Activated naive CD8-positive, alpha-beta T cell treated with anti-CD3 and anti-CD28 coated beads for 36 hours (primary cell): ENCODE results near the gene EML6. TPM values are rescaled to one million over a fixed set of nuclear protein-coding genes. Genes with fewer than 3 reads are reported as not detected.
A peak's percentile ranks its signal among the peaks of the same experiment; 100 is the strongest.

ENCODE experiments used
- DNase-seq: peaks from one replicate; pipeline ENCODE4 v3.0.0; 2021
- H3K27ac Mint-ChIP-seq: one replicate; pipeline ENCODE4 v1.8.0; 2022; ENCODE audit warnings: mild to moderate bottlenecking, moderate library complexity, mixed read lengths
- H3K27me3 Mint-ChIP-seq: one replicate; pipeline ENCODE4 v1.8.0; 2022; ENCODE audit warnings: mild to moderate bottlenecking, mixed read lengths
- H3K36me3 Mint-ChIP-seq: one replicate; pipeline ENCODE4 v1.8.0; 2021; ENCODE audit warnings: mild to moderate bottlenecking, mixed read lengths
- H3K4me1 Mint-ChIP-seq: one replicate; pipeline ENCODE4 v1.8.0; 2021; ENCODE audit warnings: mixed read lengths
- H3K4me3 Mint-ChIP-seq: one replicate; pipeline ENCODE4 v1.8.0; 2022; ENCODE audit warnings: mild to moderate bottlenecking, moderate library complexity, mixed read lengths
- H3K9me3 Mint-ChIP-seq: one replicate; pipeline ENCODE4 v1.8.0; 2022; ENCODE audit warnings: mixed read lengths
- total RNA-seq, 2 experiments: library from RNA; stranded (reverse); gene quantifications; one replicate each; pipeline ENCODE4 v1.2.3, GENCODE V29; 2021

Gene EML6
- total RNA-seq, 2 experiments from 2014 or later = 0.54 to 1.3 TPM

- no peak for DNase-seq
- Mint-ChIP-seq H3K9me3 (no peaks in the 10 kb centered on the region), H3K4me1 (peaks cover 46% of the 10 kb centered on the region), H3K27ac (no peak overlapping the region), H3K27me3 (no peaks in the 10 kb centered on the region), H3K36me3 (no peaks in the 10 kb centered on the region), H3K4me3 (no peak overlapping the region)
These were observed 280.5 kb downstream of the EML6 start for GRCh38 chr2:55003706-55004639.

GRCh38 chr2:55006306-55006705 is 282.8 kb downstream of the EML6 start:
- H3K27me3 Mint-ChIP-seq = no peaks in the 10 kb centered on the region
- peaks cover 49% of the 10 kb centered on the region for H3K4me1 Mint-ChIP-seq
- no peak overlapping the region for H3K27ac Mint-ChIP-seq
- no peak for DNase-seq
- H3K9me3 Mint-ChIP-seq = no peaks in the 10 kb centered on the region
- no peak overlapping the region for H3K4me3 Mint-ChIP-seq
- no peaks in the 10 kb centered on the region for H3K36me3 Mint-ChIP-seq

- no peak for DNase-seq
- H3K36me3 Mint-ChIP-seq = no peaks in the 10 kb centered on the region
- no peaks in the 10 kb centered on the region for H3K27me3 Mint-ChIP-seq
- H3K4me3 Mint-ChIP-seq = peak overlapping the region; percentile 78
- H3K9me3 Mint-ChIP-seq = no peaks in the 10 kb centered on the region
- peak overlapping the region; percentile 64 for H3K27ac Mint-ChIP-seq
- peaks cover 59% of the 10 kb centered on the region for H3K4me1 Mint-ChIP-seq
These were observed 286.0 kb downstream of the EML6 start for GRCh38 chr2:55009277-55010060.

GRCh38 chr2:55010149-55010591 is 286.7 kb downstream of the EML6 start:
- Mint-ChIP-seq H3K4me3 (peak overlapping the region; percentile 78), H3K9me3 (no peaks in the 10 kb centered on the region), H3K27me3 (no peaks in the 10 kb centered on the region), H3K27ac (peak overlapping the region; percentile 64), H3K4me1 (peaks cover 64% of the 10 kb centered on the region), H3K36me3 (peaks cover 2% of the 10 kb centered on the region)
- peak; percentile 29 for DNase-seq

- H3K4me1 Mint-ChIP-seq = peaks cover 64% of the 10 kb centered on the region
- DNase-seq = no peak
- no peaks in the 10 kb centered on the region for H3K27me3 Mint-ChIP-seq
- H3K27ac Mint-ChIP-seq = no peak overlapping the region
- peaks cover 2% of the 10 kb centered on the region for H3K9me3 Mint-ChIP-seq
- peaks cover 4% of the 10 kb centered on the region for H3K36me3 Mint-ChIP-seq
- no peak overlapping the region for H3K4me3 Mint-ChIP-seq
These were observed 287.5 kb downstream of the EML6 start for GRCh38 chr2:55010915-55011314.

GRCh38 chr2:55011831-55012671 is 288.6 kb downstream of the EML6 start:
- Mint-ChIP-seq H3K4me3 (no peak overlapping the region), H3K36me3 (peaks cover 4% of the 10 kb centered on the region), H3K4me1 (peaks cover 54% of the 10 kb centered on the region), H3K9me3 (peaks cover 2% of the 10 kb centered on the region), H3K27ac (no peak overlapping the region), H3K27me3 (no peaks in the 10 kb centered on the region)
- DNase-seq = no peak

GRCh38 chr2:55012672-55013484 is 289.4 kb downstream of the EML6 start:
- H3K9me3 Mint-ChIP-seq = peaks cover 2% of the 10 kb centered on the region
- no peaks in the 10 kb centered on the region for H3K27me3 Mint-ChIP-seq
- DNase-seq = no peak
- peaks cover 4% of the 10 kb centered on the region for H3K36me3 Mint-ChIP-seq
- H3K4me1 Mint-ChIP-seq = peaks cover 48% of the 10 kb centered on the region
- H3K27ac Mint-ChIP-seq = no peak overlapping the region
- H3K4me3 Mint-ChIP-seq = no peak overlapping the region

GRCh38 chr2:55013936-55014335 is 290.5 kb downstream of the EML6 start:
- Mint-ChIP-seq H3K9me3 (peaks cover 2% of the 10 kb centered on the region), H3K4me3 (no peak overlapping the region), H3K27ac (no peak overlapping the region), H3K36me3 (peaks cover 8% of the 10 kb centered on the region), H3K27me3 (no peaks in the 10 kb centered on the region), H3K4me1 (peaks cover 47% of the 10 kb centered on the region)
- DNase-seq = no peak

- peaks cover 21% of the 10 kb centered on the region for H3K36me3 Mint-ChIP-seq
- H3K4me3 Mint-ChIP-seq = no peak overlapping the region
- peaks cover 43% of the 10 kb centered on the region for H3K4me1 Mint-ChIP-seq
- H3K27me3 Mint-ChIP-seq = no peaks in the 10 kb centered on the region
- peak; percentile 10 for DNase-seq
- H3K9me3 Mint-ChIP-seq = peaks cover 7% of the 10 kb centered on the region
- H3K27ac Mint-ChIP-seq = no peak overlapping the region
These were observed 291.8 kb downstream of the EML6 start for GRCh38 chr2:55014962-55015939.

- Mint-ChIP-seq H3K4me3 (no peak overlapping the region), H3K36me3 (peaks cover 31% of the 10 kb centered on the region), H3K27ac (no peak overlapping the region), H3K9me3 (peaks cover 7% of the 10 kb centered on the region), H3K4me1 (peaks cover 27% of the 10 kb centered on the region), H3K27me3 (no peaks in the 10 kb centered on the region)
- DNase-seq = no peak
These were observed 294.0 kb downstream of the EML6 start for GRCh38 chr2:55017428-55017827.

GRCh38 chr2:55017880-55018279 is 294.4 kb downstream of the EML6 start:
- Mint-ChIP-seq H3K4me3 (no peak overlapping the region), H3K27ac (no peak overlapping the region), H3K9me3 (peaks cover 7% of the 10 kb centered on the region), H3K27me3 (no peaks in the 10 kb centered on the region), H3K4me1 (peaks cover 24% of the 10 kb centered on the region), H3K36me3 (peaks cover 31% of the 10 kb centered on the region)
- DNase-seq = no peak

- Mint-ChIP-seq H3K4me1 (peaks cover 17% of the 10 kb centered on the region), H3K9me3 (peaks cover 7% of the 10 kb centered on the region), H3K27ac (no peak overlapping the region), H3K4me3 (no peak overlapping the region), H3K27me3 (no peaks in the 10 kb centered on the region), H3K36me3 (peaks cover 31% of the 10 kb centered on the region)
- no peak for DNase-seq
These were observed 295.2 kb downstream of the EML6 start for GRCh38 chr2:55018619-55019018.
